Panc1 (cell line): ENCODE measurements around the gene MRPS34. TPM values are rescaled to one million over a fixed set of nuclear protein-coding genes. Genes with fewer than 3 reads are reported as not detected.
A peak's percentile ranks its signal among the peaks of the same experiment; 100 is the strongest.

Experiments used
- ATAC-seq: fragments of 200-7000 bp; cut with Tn5 transposase; 2 replicates; pipeline ENCODE4 v1.9.1; 2020; ENCODE audit warnings: mild to moderate bottlenecking, moderate library complexity
- BruUV-seq: library from RNA; stranded (reverse); fragments of 400-500 nt; replicated peaks from 2 replicates; lab custom pipeline; 2021; lab: Mats Ljungman, UMichigan
- CTCF ChIA-PET: fragments of 300-600 bp; sonication (Branson Sonifier 250); formaldehyde crosslinking; loops from one replicate; lab custom pipeline; 2022; ENCODE audit warnings: antibody characterized with exemption; lab: Charles Lee
- POLR2A ChIA-PET: fragments of 300-600 bp; sonication (Branson Sonifier 250); formaldehyde crosslinking; loops from one replicate; lab custom pipeline; 2022; ENCODE audit warnings: antibody characterized with exemption; lab: Charles Lee
- DNase-seq: peaks from one replicate; pipeline ENCODE4 v3.0.0-alpha.2; 2010; ENCODE audit warnings: low read depth, low spot score
- H3K27ac ChIP-seq: 2 replicates; pipeline ENCODE4 v1.5.1; 2011; ENCODE audit warnings: mild to moderate bottlenecking, low read length, inconsistent platforms
- H3K27me3 ChIP-seq: fragments of 200-500 bp; sonication (Bioruptor generic); 2 replicates; pipeline ENCODE4 v1.6.0; 2014; ENCODE audit warnings: low read length, inconsistent platforms; ENCODE audit not compliant: control insufficient read depth, insufficient read depth
- H3K36me3 ChIP-seq: fragments of 200-500 bp; sonication (Bioruptor generic); 2 replicates; pipeline ENCODE4 v1.5.1; 2014; ENCODE audit warnings: inconsistent platforms, mild to moderate bottlenecking, low read length, moderate library complexity; ENCODE audit not compliant: control insufficient read depth, insufficient read depth
- H3K4me1 ChIP-seq: 2 replicates; pipeline ENCODE4 v1.5.1; 2011; ENCODE audit warnings: inconsistent platforms, mild to moderate bottlenecking, low read length, moderate library complexity; ENCODE audit not compliant: control insufficient read depth, insufficient read depth
- H3K4me3 ChIP-seq, 2 experiments: 2 replicates each; pipeline ENCODE4 v1.5.1; 2011 to 2012; ENCODE audit warnings: low read depth in 2 of 2, low read length in 2 of 2, mild to moderate bottlenecking in 2 of 2, inconsistent platforms in 1 of 2, moderate library complexity in 1 of 2
- H3K9me3 ChIP-seq: fragments of 200-500 bp; sonication (Bioruptor generic); 2 replicates; pipeline ENCODE4 v1.5.1; 2014; ENCODE audit warnings: low read depth, mild to moderate bottlenecking, inconsistent platforms, low read length, moderate library complexity; ENCODE audit not compliant: control insufficient read depth, insufficient read depth
- POLR2AphosphoS5 ChIP-seq: IDR thresholded peaks from 2 replicates; pipeline ENCODE4 v1.6.1; 2012; ENCODE audit warnings: mild to moderate bottlenecking, low read depth, low read length, moderate library complexity
- SIN3A ChIP-seq: IDR thresholded peaks from 2 replicates; pipeline ENCODE4 v1.6.1; 2012; ENCODE audit warnings: low read depth, mild to moderate bottlenecking, low read length, moderate library complexity, borderline replicate concordance; ENCODE audit not compliant: insufficient read depth
- TCF7L2 ChIP-seq: IDR thresholded peaks from 2 replicates; pipeline ENCODE4 v1.6.1; 2011; ENCODE audit warnings: mild to moderate bottlenecking, low read depth, low read length, inconsistent platforms
- in situ Hi-C: cut with HindIII; loops from 2 replicates; pipeline ENCODE4 v1.10.0; 2016; ENCODE audit warnings: low sequenced_read_pairs, low pct_unique_long_range_greater_than_20kb
- intact Hi-C: fragments of 100-400 bp; cut with micrococcal nuclease; formaldehyde crosslinking; loops from one replicate; pipeline ENCODE4 v1.10.0; 2022; ENCODE audit not compliant: unreplicated experiment
- total RNA-seq: library from RNA; stranded (reverse); gene quantifications from one replicate; pipeline ENCODE4 v1.2.1, GENCODE V29; 2021; ENCODE audit not compliant: unreplicated experiment
- TF ChIP-seq, protein P1 (sequence below), 2 experiments: IDR thresholded peaks; 2 replicates each; pipeline ENCODE4 v1.6.1; 2011 to 2012; ENCODE audit warnings: low read depth in 2 of 2, control low read depth in 1 of 2, low read length in 1 of 2, mild to moderate bottlenecking in 1 of 2, moderate library complexity in 1 of 2; ENCODE audit not compliant: insufficient read depth in 1 of 2
- TF ChIP-seq, protein P2 (sequence below): fragments of 450-650 bp; IDR thresholded peaks from 2 replicates; pipeline ENCODE4 v1.5.1; 2017; ENCODE audit warnings: mild to moderate bottlenecking

The MRPS34 gene
- total RNA-seq, 1 experiment from 2014 or later, result 187 TPM

DNA sequence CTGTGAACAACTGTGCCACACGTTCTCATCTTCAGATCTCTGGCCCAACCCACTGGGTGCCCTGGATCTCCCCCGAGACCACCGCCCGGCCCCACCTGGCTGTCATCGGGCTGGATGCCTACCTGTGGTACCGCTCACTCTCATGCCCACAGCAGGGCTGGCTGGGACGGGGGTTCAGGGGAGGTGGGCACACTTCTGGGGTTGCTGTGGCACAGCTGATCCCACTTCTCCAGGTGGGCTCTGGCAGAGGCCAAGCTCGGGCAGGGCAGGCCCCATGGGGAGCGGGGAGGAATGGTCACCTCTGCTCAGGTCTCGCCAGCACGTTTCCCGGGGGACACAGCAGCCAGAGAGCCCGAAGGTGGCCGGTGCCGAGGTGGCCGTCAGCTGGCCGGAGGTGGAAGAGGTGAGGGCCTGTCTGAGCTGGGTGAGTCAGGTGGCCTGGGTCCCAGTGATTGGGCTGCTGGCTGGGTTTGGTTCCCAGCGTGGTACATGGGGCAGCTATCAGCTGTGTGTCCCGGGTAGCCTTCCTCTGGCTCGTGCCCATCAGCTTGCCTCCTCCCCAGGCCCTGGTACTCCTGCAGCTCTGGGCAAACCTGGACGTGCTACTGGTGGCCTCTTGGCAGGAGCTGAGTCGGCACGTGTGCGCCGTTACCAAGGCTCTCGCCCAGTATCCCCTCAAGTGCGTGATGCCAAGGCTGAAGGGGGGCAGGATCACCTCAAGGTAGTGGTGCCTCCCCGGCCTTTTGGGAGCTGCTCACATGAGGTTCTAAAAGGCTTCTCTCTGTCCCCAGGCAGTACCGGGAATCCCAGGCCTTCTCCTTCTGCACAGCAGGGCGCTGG, 2.3 kb upstream of the MRPS34 start:
- CTCF ChIA-PET, result interaction anchor here (0.5 kb wide), 1 partner anchor 162 kb away, joined by 4 read pairs; no protein-coding TSS in a partner anchor
- TSS peak; percentile 24 for BruUV-seq
- ATAC-seq (no peak), DNase-seq (no peak)
- Histone ChIP-seq H3K4me1 (peaks cover 53% of the 10 kb centered on the region), H3K27ac (peak overlapping the region; percentile 95), H3K9me3 (no peaks in the 10 kb centered on the region), H3K36me3 (no peaks in the 10 kb centered on the region; the same call in 1 of the 2 replicates), H3K27me3 (no peaks in the 10 kb centered on the region), H3K4me3 (no peak overlapping the region)
- in situ Hi-C loops, result no loop called here
- intact Hi-C loops, result loop anchor here (10.0 kb wide), 1 partner anchor 1090 kb away; the partner anchor contains the start of genes JMJD8 and STUB1
- TF ChIP-seq, protein P1, sequence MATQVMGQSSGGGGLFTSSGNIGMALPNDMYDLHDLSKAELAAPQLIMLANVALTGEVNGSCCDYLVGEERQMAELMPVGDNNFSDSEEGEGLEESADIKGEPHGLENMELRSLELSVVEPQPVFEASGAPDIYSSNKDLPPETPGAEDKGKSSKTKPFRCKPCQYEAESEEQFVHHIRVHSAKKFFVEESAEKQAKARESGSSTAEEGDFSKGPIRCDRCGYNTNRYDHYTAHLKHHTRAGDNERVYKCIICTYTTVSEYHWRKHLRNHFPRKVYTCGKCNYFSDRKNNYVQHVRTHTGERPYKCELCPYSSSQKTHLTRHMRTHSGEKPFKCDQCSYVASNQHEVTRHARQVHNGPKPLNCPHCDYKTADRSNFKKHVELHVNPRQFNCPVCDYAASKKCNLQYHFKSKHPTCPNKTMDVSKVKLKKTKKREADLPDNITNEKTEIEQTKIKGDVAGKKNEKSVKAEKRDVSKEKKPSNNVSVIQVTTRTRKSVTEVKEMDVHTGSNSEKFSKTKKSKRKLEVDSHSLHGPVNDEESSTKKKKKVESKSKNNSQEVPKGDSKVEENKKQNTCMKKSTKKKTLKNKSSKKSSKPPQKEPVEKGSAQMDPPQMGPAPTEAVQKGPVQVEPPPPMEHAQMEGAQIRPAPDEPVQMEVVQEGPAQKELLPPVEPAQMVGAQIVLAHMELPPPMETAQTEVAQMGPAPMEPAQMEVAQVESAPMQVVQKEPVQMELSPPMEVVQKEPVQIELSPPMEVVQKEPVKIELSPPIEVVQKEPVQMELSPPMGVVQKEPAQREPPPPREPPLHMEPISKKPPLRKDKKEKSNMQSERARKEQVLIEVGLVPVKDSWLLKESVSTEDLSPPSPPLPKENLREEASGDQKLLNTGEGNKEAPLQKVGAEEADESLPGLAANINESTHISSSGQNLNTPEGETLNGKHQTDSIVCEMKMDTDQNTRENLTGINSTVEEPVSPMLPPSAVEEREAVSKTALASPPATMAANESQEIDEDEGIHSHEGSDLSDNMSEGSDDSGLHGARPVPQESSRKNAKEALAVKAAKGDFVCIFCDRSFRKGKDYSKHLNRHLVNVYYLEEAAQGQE (IDR thresholded peaks at IDR 0.05; ENCODE audit: insufficient read depth in 1 of 2, low read depth in 2 of 2, low read length in 1 of 2), result no peak
- TF ChIP-seq, protein P2, sequence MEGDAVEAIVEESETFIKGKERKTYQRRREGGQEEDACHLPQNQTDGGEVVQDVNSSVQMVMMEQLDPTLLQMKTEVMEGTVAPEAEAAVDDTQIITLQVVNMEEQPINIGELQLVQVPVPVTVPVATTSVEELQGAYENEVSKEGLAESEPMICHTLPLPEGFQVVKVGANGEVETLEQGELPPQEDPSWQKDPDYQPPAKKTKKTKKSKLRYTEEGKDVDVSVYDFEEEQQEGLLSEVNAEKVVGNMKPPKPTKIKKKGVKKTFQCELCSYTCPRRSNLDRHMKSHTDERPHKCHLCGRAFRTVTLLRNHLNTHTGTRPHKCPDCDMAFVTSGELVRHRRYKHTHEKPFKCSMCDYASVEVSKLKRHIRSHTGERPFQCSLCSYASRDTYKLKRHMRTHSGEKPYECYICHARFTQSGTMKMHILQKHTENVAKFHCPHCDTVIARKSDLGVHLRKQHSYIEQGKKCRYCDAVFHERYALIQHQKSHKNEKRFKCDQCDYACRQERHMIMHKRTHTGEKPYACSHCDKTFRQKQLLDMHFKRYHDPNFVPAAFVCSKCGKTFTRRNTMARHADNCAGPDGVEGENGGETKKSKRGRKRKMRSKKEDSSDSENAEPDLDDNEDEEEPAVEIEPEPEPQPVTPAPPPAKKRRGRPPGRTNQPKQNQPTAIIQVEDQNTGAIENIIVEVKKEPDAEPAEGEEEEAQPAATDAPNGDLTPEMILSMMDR, result no peak
- TF ChIP-seq POLR2AphosphoS5, result no peak
- no peak for TF ChIP-seq TCF7L2
- no peak for TF ChIP-seq SIN3A
- POLR2A ChIA-PET, result no interaction called here

DNA sequence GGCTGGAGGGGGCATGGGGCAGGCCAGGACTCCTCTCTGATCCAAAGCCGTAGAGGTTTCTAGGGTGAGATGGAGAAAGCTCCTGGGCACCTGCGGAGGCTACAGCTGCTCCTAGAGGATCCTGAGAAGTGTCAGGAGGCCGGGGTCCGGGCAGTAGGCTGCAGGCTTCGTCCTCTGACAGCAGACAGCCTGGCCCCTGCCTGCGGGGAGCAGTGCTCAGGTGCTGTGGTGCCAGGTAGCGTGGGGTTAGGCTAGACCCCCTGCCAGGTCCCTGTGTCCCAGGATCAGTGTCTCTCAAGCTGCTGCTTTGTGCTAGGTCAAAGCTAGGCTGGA, 1.5 kb upstream of the MRPS34 start:
- ChIA-PET POLR2A (no interaction called here), CTCF (interaction anchor here (1.3 kb wide), 1 partner anchor 8 kb away, joined by 5 read pairs; the partner anchor contains the start of genes NUBP2 and SPSB3)
- no peaks in the 10 kb centered on the region for H3K27me3 ChIP-seq
- H3K4me3 ChIP-seq, result peak overlapping the region; percentile 60 to 71
- peak overlapping the region; percentile 95 for H3K27ac ChIP-seq
- H3K9me3 ChIP-seq, result no peaks in the 10 kb centered on the region
- no peak for ATAC-seq
- intact Hi-C loops (loop anchor here (10.0 kb wide), 1 partner anchor 1090 kb away; the partner anchor contains the start of genes JMJD8 and STUB1), in situ Hi-C loops (no loop called here)
- no peaks in the 10 kb centered on the region; the same call in 1 of the 2 replicates for H3K36me3 ChIP-seq
- H3K4me1 ChIP-seq, result peaks cover 51% of the 10 kb centered on the region
- no TSS peak for BruUV-seq
- TF ChIP-seq, protein P2, result no peak
- TF ChIP-seq, protein P1 (IDR thresholded peaks at IDR 0.05; ENCODE audit: insufficient read depth in 1 of 2, low read depth in 2 of 2, low read length in 1 of 2), result no peak
- TF ChIP-seq POLR2AphosphoS5 (no peak), TCF7L2 (no peak), SIN3A (no peak)
- no peak for DNase-seq
